Stimulated activated CD8-positive, alpha-beta memory T cell treated with anti-CD3 and anti-CD28 coated beads, Interleukin-7, amount 100 ng/mL, for 4 hours (primary cell): ENCODE data around the gene FERD3L.
"Not testable (repeated sequence)": the region's sequence is repeated elsewhere in the genome, so short reads cannot be mapped to it uniquely, and the experiment has no call there.

Experiments used
- DNase-seq, 2 donors: peaks; one replicate each; pipeline ENCODE4 v3.0.0-alpha.2; 2020; ENCODE audit warnings: low read depth in 2 of 2

Gene FERD3L

GRCh38 chr7:19144661-19145433 is at the start of gene FERD3L:
Gene FERD3L, minus strand, starts transcription at chr7:19145421. Its CDS starts 59 bp downstream, at chr7:19145362.
- DNase-seq = no peak

DNA sequence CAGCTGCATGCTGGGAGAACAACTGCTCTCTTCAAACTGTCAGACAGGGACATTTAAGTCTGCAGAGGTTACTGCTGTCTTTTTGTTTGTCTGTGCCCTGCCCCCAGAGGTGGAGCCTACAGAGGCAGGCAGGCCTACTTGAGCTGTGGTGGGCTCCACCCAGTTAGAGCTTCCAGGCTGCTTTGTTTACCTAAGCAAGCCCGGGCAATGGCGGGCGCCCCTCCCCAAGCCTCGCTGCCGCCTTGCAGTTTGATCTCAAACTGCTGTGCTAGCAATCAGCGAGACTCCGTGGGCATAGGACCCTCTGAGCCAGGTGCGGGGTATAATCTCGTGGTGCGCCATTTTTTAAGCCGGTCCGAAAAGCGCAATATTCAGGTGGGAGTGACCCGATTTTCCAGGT is 49.2 kb upstream of the FERD3L start:
- DNase-seq = not testable (repeated sequence)

DNA sequence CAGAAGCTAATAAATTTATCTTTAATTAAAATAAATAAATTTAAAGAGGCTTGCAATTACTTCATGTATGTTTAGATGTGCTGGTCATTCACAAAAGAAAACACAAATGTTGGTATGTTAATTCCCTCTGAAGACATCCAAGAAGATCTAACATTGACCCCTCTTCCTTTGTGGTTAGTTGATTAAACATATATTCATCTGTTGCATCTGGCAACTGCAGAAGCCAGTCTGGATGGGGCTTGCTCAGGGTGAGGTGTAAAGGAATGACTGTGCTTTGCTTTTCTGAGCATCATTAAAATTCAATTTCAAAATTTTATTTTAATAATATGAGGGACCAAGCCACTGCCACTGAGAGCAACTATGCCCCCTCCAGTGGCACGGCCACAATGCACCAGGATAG is 36.4 kb upstream of the FERD3L start:
- no peak for DNase-seq

- DNase-seq = no peak
These were observed 33.4 kb upstream of the FERD3L start for GRCh38 chr7:19178595-19178994.

GRCh38 chr7:19177269-19177668 is 32.0 kb upstream of the FERD3L start:
- no peak for DNase-seq

DNA sequence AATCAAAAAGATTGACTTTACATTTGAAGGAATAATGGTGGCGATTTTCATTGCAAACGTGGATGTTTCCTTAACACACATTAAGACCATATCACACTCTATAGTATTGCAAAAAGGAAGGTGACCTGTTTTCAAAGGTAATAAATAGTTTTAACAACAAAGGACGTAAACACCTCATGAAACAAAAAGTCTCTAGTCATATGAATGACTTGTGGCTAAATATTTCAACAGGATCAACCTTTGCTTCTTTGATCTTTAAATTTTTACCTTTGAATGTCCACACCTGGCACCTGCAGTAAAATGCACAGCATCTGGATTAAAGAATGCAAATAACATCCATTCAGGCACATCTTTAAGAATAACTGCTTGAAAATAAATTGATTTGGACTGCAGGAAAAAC is 30.0 kb upstream of the FERD3L start:
- no peak for DNase-seq

- no peak for DNase-seq
These were observed 16.4 kb upstream of the FERD3L start for GRCh38 chr7:19161671-19162070.

DNA sequence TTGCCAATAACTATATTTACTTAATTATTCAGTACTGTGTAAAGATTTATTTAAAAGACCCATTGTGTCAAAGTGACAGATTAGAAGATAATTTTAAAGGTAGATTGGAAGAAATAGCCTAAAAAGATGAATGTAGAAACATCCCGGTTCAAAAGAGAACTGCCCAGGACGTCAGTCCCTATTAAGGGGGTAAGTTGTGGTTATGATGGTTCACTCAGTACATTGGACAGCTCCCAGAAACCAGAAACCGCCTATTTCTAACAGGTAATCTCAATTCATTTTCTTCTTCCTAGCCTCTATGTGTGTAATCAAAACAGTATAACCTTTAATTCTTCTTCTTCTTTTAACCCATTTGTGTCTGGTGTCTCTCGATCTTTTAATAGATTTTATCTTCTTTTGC is 1.5 kb upstream of the FERD3L start:
- DNase-seq = no peak

DNA sequence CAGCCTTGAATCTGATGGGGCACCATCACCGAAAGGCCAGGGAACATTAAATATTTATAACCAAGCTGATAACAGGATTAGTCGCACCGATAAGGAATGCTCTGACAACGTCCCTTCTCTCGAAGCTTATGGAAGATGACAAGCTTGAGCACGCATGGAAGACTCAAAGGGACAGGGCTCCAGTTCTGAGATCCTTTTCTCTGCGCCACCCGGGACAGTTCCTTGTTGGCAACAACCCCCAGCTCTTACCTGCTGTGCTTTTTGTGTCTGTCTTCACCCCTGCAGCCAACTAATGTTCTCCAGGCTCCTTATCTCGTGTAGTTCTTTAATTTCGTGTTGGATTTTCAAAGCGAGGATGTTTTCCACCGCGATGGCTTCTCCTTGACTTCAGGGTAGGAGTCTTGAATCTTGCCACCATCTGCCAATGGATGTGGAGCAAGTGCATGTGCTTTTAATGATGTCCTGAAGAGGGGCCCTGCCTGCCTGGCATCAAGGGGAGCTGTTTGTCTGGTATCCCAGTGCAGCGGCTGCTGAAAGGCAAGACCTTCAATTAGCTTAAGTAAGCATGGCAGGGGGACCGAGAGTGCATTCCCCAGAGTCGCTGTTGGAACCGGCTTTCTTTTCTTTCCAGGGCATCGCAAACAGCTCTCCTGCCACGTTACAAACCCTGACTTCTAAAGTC is 354 bp upstream of the FERD3L start:
- DNase-seq = no peak

- no peak for DNase-seq
These were observed 1.2 kb downstream of the FERD3L start for GRCh38 chr7:19143881-19144574.

DNA sequence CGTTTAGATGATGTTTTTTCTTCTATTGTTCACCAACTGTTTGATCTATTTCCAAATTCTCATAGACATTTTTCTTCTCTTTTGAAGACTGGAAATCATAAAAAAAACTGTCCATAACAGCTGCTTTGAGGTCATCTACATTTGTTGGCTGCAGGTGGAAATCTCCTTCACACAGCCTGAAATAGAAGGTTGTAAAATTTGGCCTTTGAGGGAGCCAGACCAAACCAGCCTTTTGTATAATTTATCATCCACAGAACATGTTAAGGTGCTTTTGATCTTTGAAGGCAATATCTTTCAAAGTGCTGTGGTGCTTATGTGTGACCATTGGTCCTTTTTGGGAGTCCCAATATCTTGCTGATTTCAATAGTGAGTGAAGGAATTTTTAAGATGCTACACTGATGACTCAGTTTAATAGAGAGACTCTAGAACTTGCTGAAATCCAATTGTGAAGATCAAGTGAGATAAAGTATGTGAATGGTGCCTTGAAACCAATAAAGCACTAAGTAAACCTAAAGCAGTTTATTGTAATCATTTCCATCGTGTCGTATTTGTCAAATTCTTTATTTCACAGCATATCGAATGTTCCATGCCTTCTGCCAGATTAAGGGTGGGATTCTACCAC is 5.4 kb downstream of the FERD3L start:
- DNase-seq = no peak

GRCh38 chr7:19133886-19134285 is 11.3 kb downstream of the FERD3L start:
- no peak for DNase-seq

GRCh38 chr7:19133390-19133789 is 11.8 kb downstream of the FERD3L start:
- no peak for DNase-seq

GRCh38 chr7:19128856-19129255 is 16.4 kb downstream of the FERD3L start:
- DNase-seq = no peak

- DNase-seq = no peak
These were observed 23.1 kb downstream of the FERD3L start for GRCh38 chr7:19121977-19122588.

DNA sequence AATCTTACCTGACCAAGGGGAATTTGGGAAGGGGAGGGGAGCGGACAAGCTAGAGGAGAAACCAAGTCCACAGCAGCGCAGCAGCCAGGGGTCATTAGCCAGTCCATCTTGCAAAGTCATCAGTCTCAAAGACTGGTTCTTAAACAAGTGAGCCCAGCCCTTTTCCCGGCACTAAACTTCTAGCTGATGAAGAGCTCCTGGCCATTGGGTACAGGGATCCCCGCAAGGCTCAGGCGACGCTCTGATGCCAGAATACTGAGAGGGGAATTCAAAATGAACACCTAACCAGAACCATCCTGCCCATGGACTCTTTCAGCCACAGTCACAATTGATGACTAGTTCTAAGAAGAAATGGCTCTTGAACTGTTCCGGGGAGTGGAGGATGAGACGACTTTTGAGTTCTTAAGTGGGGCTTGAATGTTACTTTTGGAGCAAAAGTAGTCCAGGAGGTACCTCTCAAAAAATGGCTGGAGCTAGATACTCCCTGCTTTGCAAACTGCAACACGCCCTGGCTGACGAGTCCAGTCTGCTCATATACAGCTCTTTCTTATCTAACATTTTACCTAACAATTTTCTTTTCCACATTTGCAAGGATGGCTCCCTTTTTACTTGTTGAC is 25.2 kb downstream of the FERD3L start:
- DNase-seq = no peak

GRCh38 chr7:19119372-19119771 is 25.8 kb downstream of the FERD3L start:
- DNase-seq = no peak

DNA sequence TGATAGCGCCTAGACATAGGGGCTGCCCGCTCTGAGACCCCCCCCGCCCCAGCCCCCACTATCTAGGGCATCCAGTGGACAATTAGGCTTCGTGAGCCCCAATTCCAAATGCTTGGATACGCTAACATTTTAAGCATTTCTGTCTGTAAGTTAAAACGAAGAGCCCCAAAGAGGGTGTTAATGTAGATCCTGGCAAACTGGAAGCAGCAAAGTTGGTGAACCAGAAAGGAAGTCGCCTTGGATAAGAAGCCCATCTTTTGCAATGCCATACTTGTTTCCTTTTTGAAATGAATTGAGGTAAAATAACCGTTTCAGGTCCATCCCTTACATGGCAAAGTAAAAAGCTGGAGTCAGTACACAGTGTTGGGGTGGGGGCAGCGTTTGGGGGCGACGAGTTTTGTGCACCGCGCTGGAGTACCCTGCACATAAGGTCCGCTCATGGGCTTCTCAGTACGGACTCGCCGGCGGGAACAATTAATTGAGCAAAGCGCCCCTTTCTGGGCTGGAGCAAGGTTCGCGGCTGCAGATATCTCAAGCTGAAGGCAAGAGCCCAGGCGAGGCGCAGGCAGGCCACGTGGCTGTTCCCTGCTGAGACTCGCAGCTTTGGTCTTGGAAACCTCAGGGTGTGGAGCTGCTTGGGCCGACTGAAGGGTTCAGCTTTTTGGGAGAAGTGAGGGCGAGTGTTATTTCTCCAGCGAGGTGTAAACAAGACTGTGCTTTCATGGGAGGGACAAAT is 26.4 kb downstream of the FERD3L start:
- DNase-seq = no peak

DNA sequence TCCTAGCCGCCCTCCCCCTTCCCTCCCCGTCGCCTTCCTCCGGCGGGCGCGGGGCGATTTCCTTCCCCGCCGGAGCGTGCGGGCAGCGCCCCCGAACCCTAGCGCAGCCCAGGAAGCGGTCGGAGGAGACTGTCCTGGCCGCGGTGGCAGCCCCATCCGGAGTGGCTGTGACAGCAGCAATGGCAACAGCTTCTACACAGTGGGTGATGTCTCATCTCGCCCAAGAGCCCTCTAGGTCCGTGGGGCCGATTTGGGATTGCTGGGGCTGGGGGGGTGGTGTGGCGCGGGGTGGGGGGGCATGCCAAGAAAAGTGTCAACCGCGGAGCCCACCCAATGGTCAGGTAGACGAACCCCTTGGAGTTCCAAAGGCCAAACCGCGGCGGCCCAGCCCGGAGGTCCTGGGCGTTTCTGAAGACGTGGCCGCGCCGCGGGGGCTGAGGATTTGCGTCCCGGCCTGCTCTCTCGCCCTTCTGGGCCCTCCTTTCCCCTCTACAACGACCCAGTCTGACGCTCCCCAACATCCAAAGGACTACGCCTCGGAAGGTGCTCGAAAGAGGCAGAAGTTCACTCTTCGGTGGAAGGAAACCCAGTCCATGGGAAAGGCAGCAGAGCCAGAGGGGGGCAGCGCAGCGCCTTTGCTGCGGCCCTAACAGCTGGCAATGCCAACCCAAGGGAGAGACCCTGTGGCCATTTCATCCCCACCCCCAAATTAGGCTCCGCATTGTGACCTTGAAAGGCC is 27.2 kb downstream of the FERD3L start:
- no peak for DNase-seq
